ENCODE results near the gene TFPT. TPM values are rescaled to one million over a fixed set of nuclear protein-coding genes. Genes with fewer than 3 reads are reported as not detected.

The TFPT gene
- total RNA-seq, 4 donors from 2014 or later = 10.8 to 26.6 (median 19.8) TPM

- peaks cover 73 to 92% (median 87%) of the 10 kb centered on the region in 4 donors for H3K36me3 ChIP-seq
- no peaks in the 10 kb centered on the region for H3K4me1 ChIP-seq
- TF ChIP-seq POLR2A (IDR thresholded peaks at IDR 0.05; ENCODE audit: low read depth) = no peak
- no peak for TF ChIP-seq CTCF (IDR thresholded peaks at IDR 0.05)
- TF ChIP-seq EP300 (IDR thresholded peaks at IDR 0.05) = no peak
- no peak for TF ChIP-seq POLR2AphosphoS5 (IDR thresholded peaks at IDR 0.05)
- DNase-seq (ENCODE audit: extremely low spot score) = no peak
- no peaks in the 10 kb centered on the region for H3K9me3 ChIP-seq
- H3K27me3 ChIP-seq = no peaks in the 10 kb centered on the region
- intact Hi-C loops (cut with DNase I) = no loop called here
- WGBS = 96% methylated on average over 28 of the region's 41 CpGs
- H3K4me3 ChIP-seq = no peak overlapping the region
- H3K27ac ChIP-seq (replicated peaks in 1 of 4) = no peak overlapping the region
These were observed 13.5 kb upstream of the TFPT start for GRCh38 chr19:54128796-54129616.

DNA sequence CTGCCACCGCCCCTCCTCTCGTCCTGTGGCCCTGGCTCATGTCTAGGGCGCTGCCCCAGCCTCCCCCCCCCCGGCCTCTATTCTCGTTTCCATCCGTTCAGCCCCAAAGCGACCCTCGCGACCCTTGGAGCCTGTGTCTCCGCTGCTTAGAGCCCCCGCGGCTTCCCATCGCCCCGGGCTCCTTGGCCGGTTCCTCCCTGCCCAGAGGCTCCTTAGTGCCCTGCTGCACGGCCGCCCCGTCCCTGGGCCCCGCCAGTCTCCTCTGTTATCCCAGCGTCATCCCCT is 12.9 kb upstream of the TFPT start:
- Histone ChIP-seq H3K27me3 (no peaks in the 10 kb centered on the region), H3K4me3 (no peak overlapping the region), H3K9me3 (no peaks in the 10 kb centered on the region), H3K4me1 (no peaks in the 10 kb centered on the region), H3K36me3 (peaks cover 79 to 98% (median 93%) of the 10 kb centered on the region in 4 donors), H3K27ac (replicated peaks in 1 of 4) (no peak overlapping the region)
- intact Hi-C loops (cut with DNase I) = no loop called here
- no peak for TF ChIP-seq EP300 (IDR thresholded peaks at IDR 0.05)
- TF ChIP-seq POLR2AphosphoS5 (IDR thresholded peaks at IDR 0.05) = no peak
- TF ChIP-seq POLR2A (IDR thresholded peaks at IDR 0.05; ENCODE audit: low read depth) = no peak
- no peak for TF ChIP-seq CTCF (IDR thresholded peaks at IDR 0.05)
- no peak for DNase-seq (ENCODE audit: extremely low spot score)
- WGBS = 91% methylated on average over 16 of the region's 20 CpGs

DNA sequence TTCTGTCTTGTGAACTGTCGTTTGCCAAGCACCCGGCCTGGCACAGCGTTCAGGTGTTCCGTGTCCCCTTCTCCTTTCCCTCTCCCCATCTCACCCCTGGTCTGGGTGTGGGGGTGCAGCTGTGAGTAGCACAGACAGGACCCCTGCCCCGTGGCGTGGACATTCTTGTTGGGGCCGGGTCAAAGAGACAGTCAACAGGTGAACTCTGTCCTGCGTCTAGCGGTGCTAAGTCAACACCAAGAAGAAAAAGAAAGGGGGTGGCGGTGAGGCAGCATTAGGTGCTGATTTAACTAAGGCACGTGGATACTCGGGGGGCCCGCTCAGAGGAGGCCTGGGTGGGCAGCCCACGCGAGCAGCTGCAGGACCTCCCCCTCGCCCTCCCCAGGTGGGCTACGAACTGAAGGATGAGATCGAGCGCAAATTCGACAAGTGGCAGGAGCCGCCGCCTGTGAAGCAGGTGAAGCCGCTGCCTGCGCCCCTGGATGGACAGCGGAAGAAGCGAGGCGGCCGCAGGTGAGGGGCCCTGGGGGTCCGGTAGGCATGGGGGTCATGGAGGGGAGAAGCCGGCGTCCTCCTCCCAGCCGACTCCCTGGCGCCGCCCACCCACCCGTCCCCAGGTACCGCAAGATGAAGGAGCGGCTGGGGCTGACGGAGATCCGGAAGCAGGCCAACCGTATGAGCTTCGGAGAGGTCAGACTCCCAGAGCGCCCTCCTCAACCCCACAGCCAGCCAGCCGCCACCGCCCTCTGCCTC is 12.4 kb upstream of the TFPT start:
- intact Hi-C loops (cut with DNase I) = no loop called here
- H3K27me3 ChIP-seq = no peaks in the 10 kb centered on the region
- H3K27ac ChIP-seq (replicated peaks in 1 of 4) = no peak overlapping the region
- H3K4me1 ChIP-seq = no peaks in the 10 kb centered on the region
- WGBS = 95% methylated on average over 41 of the region's 44 CpGs
- no peak overlapping the region for H3K4me3 ChIP-seq
- no peaks in the 10 kb centered on the region for H3K9me3 ChIP-seq
- TF ChIP-seq CTCF (IDR thresholded peaks at IDR 0.05) = no peak
- TF ChIP-seq POLR2A (IDR thresholded peaks at IDR 0.05; ENCODE audit: low read depth) = no peak
- no peak for TF ChIP-seq EP300 (IDR thresholded peaks at IDR 0.05)
- TF ChIP-seq POLR2AphosphoS5 (IDR thresholded peaks at IDR 0.05) = no peak
- H3K36me3 ChIP-seq = peaks cover 84 to 99% (median 97%) of the 10 kb centered on the region in 4 donors
- DNase-seq (ENCODE audit: extremely low spot score) = no peak

- intact Hi-C loops (cut with DNase I) = no loop called here
- WGBS = 90% methylated on average over 5 of the region's 9 CpGs
- no peaks in the 10 kb centered on the region for H3K9me3 ChIP-seq
- H3K36me3 ChIP-seq = peaks cover 83 to 99% (median 97%) of the 10 kb centered on the region in 4 donors
- TF ChIP-seq POLR2AphosphoS5 (IDR thresholded peaks at IDR 0.05) = no peak
- no peak for TF ChIP-seq POLR2A (IDR thresholded peaks at IDR 0.05; ENCODE audit: low read depth)
- no peak for TF ChIP-seq EP300 (IDR thresholded peaks at IDR 0.05)
- TF ChIP-seq CTCF (IDR thresholded peaks at IDR 0.05) = no peak
- no peaks in the 10 kb centered on the region for H3K4me1 ChIP-seq
- no peak overlapping the region for H3K27ac ChIP-seq (replicated peaks in 1 of 4)
- DNase-seq (ENCODE audit: extremely low spot score) = no peak
- no peaks in the 10 kb centered on the region for H3K27me3 ChIP-seq
- no peak overlapping the region for H3K4me3 ChIP-seq
These were observed 10.3 kb upstream of the TFPT start for GRCh38 chr19:54125713-54126112.

Data from esophagus muscularis mucosa (tissue), 4 donors.